Nephron (organoid): ENCODE results near the gene STK10.

ENCODE experiments used
- H3K27ac Mint-ChIP-seq, 3 experiments: 2 replicates each; pipeline ENCODE4 v1.8.0; 2020; ENCODE audit warnings: mixed read lengths in 3 of 3, mild to moderate bottlenecking in 2 of 3, moderate library complexity in 1 of 3
- H3K27me3 Mint-ChIP-seq: 2 replicates; pipeline ENCODE4 v1.8.0; 2021; ENCODE audit warnings: low read depth, mild to moderate bottlenecking, moderate library complexity, mixed read lengths
- H3K36me3 Mint-ChIP-seq: 2 replicates; pipeline ENCODE4 v1.8.0; 2020; ENCODE audit warnings: low read depth, mixed read lengths
- H3K4me1 Mint-ChIP-seq: 2 replicates; pipeline ENCODE4 v1.8.0; 2020; ENCODE audit warnings: mixed read lengths
- H3K4me3 Mint-ChIP-seq, 3 experiments: 2 replicates each; pipeline ENCODE4 v1.8.0; 2020; ENCODE audit warnings: mild to moderate bottlenecking in 3 of 3, mixed read lengths in 3 of 3, moderate library complexity in 2 of 3
- H3K9me3 Mint-ChIP-seq: 2 replicates; pipeline ENCODE4 v1.8.0; 2020; ENCODE audit warnings: mixed read lengths
- TF ChIP-seq, protein P1 (sequence below), 3 experiments: fragments of 200-600 bp; sonication (generic); IDR thresholded peaks; one replicate each; pipeline ENCODE4 v1.5.0; 2021; ENCODE audit warnings: antibody characterized with exemption in 3 of 3; ENCODE audit not compliant: unreplicated experiment in 3 of 3

Gene STK10

DNA sequence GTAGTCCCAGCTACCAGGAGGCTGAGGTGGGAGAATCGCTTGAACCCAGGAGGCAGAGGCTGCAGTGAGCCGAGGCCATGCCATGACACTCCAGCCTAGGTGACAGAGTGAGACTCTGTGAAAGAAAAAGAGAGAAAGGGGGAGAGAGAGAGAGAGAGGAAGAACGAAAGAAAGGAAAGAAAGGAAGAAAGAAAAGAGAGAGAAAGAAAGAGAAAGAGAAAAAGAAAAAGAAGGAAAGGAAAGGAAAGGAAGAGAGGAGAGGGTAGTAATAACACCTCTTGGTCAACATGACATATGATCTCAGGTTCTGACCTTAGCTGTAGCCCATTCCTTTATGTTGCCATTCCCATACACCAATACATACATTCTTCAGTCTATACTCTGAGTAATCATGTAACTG, 195.7 kb downstream of the STK10 start:
- peaks cover 54% of the 10 kb centered on the region for H3K36me3 Mint-ChIP-seq
- H3K27me3 Mint-ChIP-seq = no peaks in the 10 kb centered on the region
- H3K9me3 Mint-ChIP-seq = no peaks in the 10 kb centered on the region
- H3K27ac Mint-ChIP-seq = no peak overlapping the region
- peaks cover 11% of the 10 kb centered on the region for H3K4me1 Mint-ChIP-seq
- TF ChIP-seq, protein P1, sequence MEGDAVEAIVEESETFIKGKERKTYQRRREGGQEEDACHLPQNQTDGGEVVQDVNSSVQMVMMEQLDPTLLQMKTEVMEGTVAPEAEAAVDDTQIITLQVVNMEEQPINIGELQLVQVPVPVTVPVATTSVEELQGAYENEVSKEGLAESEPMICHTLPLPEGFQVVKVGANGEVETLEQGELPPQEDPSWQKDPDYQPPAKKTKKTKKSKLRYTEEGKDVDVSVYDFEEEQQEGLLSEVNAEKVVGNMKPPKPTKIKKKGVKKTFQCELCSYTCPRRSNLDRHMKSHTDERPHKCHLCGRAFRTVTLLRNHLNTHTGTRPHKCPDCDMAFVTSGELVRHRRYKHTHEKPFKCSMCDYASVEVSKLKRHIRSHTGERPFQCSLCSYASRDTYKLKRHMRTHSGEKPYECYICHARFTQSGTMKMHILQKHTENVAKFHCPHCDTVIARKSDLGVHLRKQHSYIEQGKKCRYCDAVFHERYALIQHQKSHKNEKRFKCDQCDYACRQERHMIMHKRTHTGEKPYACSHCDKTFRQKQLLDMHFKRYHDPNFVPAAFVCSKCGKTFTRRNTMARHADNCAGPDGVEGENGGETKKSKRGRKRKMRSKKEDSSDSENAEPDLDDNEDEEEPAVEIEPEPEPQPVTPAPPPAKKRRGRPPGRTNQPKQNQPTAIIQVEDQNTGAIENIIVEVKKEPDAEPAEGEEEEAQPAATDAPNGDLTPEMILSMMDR (IDR thresholded peaks at IDR 0.05; ENCODE audit: unreplicated experiment in 3 of 3) = no peak
- H3K4me3 Mint-ChIP-seq = no peak overlapping the region
